ENCODE measurements around the gene ANK2. TPM values are rescaled to one million over a fixed set of nuclear protein-coding genes. Genes with fewer than 3 reads are reported as not detected.

The ANK2 gene
- total and polyA plus RNA-seq, 12 donors = 21.9 to 373 (median 298) TPM

GRCh38 chr4:113090954-113091353, 41.5 kb downstream of the ANK2 start:
- TF ChIP-seq, protein P1, sequence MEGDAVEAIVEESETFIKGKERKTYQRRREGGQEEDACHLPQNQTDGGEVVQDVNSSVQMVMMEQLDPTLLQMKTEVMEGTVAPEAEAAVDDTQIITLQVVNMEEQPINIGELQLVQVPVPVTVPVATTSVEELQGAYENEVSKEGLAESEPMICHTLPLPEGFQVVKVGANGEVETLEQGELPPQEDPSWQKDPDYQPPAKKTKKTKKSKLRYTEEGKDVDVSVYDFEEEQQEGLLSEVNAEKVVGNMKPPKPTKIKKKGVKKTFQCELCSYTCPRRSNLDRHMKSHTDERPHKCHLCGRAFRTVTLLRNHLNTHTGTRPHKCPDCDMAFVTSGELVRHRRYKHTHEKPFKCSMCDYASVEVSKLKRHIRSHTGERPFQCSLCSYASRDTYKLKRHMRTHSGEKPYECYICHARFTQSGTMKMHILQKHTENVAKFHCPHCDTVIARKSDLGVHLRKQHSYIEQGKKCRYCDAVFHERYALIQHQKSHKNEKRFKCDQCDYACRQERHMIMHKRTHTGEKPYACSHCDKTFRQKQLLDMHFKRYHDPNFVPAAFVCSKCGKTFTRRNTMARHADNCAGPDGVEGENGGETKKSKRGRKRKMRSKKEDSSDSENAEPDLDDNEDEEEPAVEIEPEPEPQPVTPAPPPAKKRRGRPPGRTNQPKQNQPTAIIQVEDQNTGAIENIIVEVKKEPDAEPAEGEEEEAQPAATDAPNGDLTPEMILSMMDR (IDR thresholded peaks at IDR 0.05) = no peak
- Histone ChIP-seq H3K36me3 (no peaks in the 10 kb centered on the region), H3K9me3 (no peaks in the 10 kb centered on the region), H3K4me3 (no peak overlapping the region), H3K27me3 (no peaks in the 10 kb centered on the region), H3K4me1 (peaks cover 0 to 3% (median 0%) of the 10 kb centered on the region in 9 donors), H3K27ac (no peak overlapping the region)
- ATAC-seq (no peak), DNase-seq (no peak)
- intact Hi-C loops (cut with DNase I) = loop anchor here in 6 of 10 donors (10.0 kb wide), 4 partner anchors 116 to 456 kb away; partner anchors contain the start of genes LARP7 (in 4 of the 6) and ZGRF1 (in 4 of the 6)

DNA sequence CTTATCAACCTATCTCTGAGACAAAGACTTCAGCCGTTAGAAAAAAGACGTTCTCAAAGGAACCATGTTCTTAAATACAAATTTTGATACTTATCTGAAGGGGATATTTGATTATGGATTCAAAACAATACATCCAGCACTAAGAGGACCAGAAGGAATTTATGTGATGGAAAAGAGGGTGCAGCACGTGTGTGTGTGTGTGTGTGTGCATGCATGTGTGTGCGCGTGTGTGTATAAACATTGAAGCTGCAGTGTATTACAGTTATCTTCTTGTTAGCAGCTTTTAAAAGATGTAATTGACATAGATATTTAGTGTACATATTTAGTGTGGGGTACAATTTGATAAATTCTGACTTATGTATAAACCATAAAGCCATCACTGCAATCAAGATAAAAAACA, 44.9 kb downstream of the ANK2 start:
- H3K27me3 ChIP-seq = no peaks in the 10 kb centered on the region
- TF ChIP-seq, protein P1 (IDR thresholded peaks at IDR 0.05) = no peak
- no peak overlapping the region for H3K27ac ChIP-seq
- no peak for DNase-seq
- no peaks in the 10 kb centered on the region for H3K9me3 ChIP-seq
- no peak overlapping the region for H3K4me3 ChIP-seq
- intact Hi-C loops (cut with DNase I) = loop anchor here in 6 of 10 donors (10.0 kb wide), 4 partner anchors 120 to 460 kb away; partner anchors contain the start of genes LARP7 (in 4 of the 6) and ZGRF1 (in 4 of the 6)
- no peaks in the 10 kb centered on the region for H3K36me3 ChIP-seq
- ATAC-seq = no peak
- H3K4me1 ChIP-seq = no peaks in the 10 kb centered on the region
- WGBS, 2 donors = 64 to 80% methylated on average over 5 of the region's 5 CpGs

GRCh38 chr4:113094802-113095201, 45.3 kb downstream of the ANK2 start:
- H3K9me3 ChIP-seq = no peaks in the 10 kb centered on the region
- H3K4me3 ChIP-seq = no peak overlapping the region
- TF ChIP-seq, protein P1 (IDR thresholded peaks at IDR 0.05) = peak; percentile 28 to 72 (median 56)
- no peaks in the 10 kb centered on the region for H3K4me1 ChIP-seq
- ATAC-seq (no peak), DNase-seq (no peak)
- H3K27ac ChIP-seq = no peak overlapping the region
- no peaks in the 10 kb centered on the region for H3K27me3 ChIP-seq
- intact Hi-C loops (cut with DNase I) = loop anchor here in 6 of 10 donors (10.0 kb wide), 4 partner anchors 120 to 460 kb away; partner anchors contain the start of genes LARP7 (in 4 of the 6) and ZGRF1 (in 4 of the 6)
- no peaks in the 10 kb centered on the region for H3K36me3 ChIP-seq

DNA sequence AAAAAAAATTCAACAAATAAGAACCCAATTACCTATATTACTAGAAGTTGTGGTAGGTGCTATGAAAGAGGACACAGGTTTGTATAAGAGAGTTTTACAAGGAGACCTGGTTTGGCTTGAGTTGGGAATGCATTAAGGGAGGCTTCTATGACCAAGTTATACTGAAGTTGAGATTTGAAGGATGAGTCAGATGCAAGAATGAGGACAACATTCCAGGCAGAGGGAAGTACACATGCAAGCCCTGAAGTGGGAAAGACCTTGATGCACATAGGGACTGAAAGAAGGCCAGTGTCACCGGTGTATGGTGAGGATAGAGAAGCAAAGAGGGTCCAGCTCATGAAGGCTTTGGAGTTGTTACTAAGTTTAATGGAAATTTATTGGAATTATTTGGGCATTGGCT, 52.2 kb downstream of the ANK2 start:
- no peak for ATAC-seq
- no peaks in the 10 kb centered on the region for H3K36me3 ChIP-seq
- 91 to 92% methylated on average over 1 of the region's 1 CpG for WGBS, 2 donors
- intact Hi-C loops (cut with DNase I) = loop anchor here in 2 of 10 donors (10.0 kb wide), 2 partner anchors 153 to 173 kb away; no protein-coding TSS in a partner anchor
- no peak for DNase-seq
- H3K4me1 ChIP-seq = peaks cover 0 to 12% (median 0%) of the 10 kb centered on the region in 9 donors
- H3K27me3 ChIP-seq = no peaks in the 10 kb centered on the region
- no peak overlapping the region for H3K4me3 ChIP-seq
- no peaks in the 10 kb centered on the region for H3K9me3 ChIP-seq
- no peak overlapping the region for H3K27ac ChIP-seq
- TF ChIP-seq, protein P1 (IDR thresholded peaks at IDR 0.05) = no peak

Measured in heart right ventricle (tissue), 16 donors.